Suprapubic skin (tissue), 4 donors: Measurements from ENCODE around the gene XPOT.

Experiments used
- CTCF ChIP-seq, 2 donors: fragments of 200-600 bp in 1 of 2; fragments of 450-650 bp in 1 of 2; sonication (generic) in 1 of 2; IDR thresholded peaks; one replicate each; pipeline ENCODE4 v1.5.1; 2016 to 2019; ENCODE audit warnings: antibody characterized with exemption in 2 of 2, mild to moderate bottlenecking in 1 of 2, moderate library complexity in 1 of 2
- EP300 ChIP-seq: sonication (generic); formaldehyde crosslinking; IDR thresholded peaks from one replicate; pipeline ENCODE4 v1.6.1; 2017; ENCODE audit warnings: antibody characterized with exemption
- POLR2A ChIP-seq, 2 donors: fragments of 450-650 bp; IDR thresholded peaks; one replicate each; pipeline ENCODE4 v1.6.1; 2017; ENCODE audit warnings: antibody characterized with exemption in 2 of 2, mild to moderate bottlenecking in 2 of 2, moderate library complexity in 2 of 2
- POLR2AphosphoS5 ChIP-seq, 3 donors: sonication (generic); formaldehyde crosslinking; IDR thresholded peaks; one replicate each; pipeline ENCODE4 v1.6.1; 2017; ENCODE audit warnings: antibody characterized with exemption in 3 of 3

GRCh38 chr12:64466178-64466577 lies 62.0 kb downstream of the XPOT start:
- TF ChIP-seq POLR2A (IDR thresholded peaks at IDR 0.05) (no peak), EP300 (no peak), CTCF (IDR thresholded peaks at IDR 0.05) (no peak), POLR2AphosphoS5 (IDR thresholded peaks at IDR 0.05) (no peak)
